NCI-H2196 treated with DMSO at 0.1 percent for 48 hours (cell line): Measurements from ENCODE around the gene KLRC4.
"Not testable (repeated sequence)": the region's sequence is repeated elsewhere in the genome, so short reads cannot be mapped to it uniquely, and the experiment has no call there.

Source experiments
- DNase-seq: peaks from one replicate; lab custom pipeline; 2025; ENCODE audit not compliant: unreplicated experiment; lab: John Stamatoyannopoulos, UW

The KLRC4 gene

DNA sequence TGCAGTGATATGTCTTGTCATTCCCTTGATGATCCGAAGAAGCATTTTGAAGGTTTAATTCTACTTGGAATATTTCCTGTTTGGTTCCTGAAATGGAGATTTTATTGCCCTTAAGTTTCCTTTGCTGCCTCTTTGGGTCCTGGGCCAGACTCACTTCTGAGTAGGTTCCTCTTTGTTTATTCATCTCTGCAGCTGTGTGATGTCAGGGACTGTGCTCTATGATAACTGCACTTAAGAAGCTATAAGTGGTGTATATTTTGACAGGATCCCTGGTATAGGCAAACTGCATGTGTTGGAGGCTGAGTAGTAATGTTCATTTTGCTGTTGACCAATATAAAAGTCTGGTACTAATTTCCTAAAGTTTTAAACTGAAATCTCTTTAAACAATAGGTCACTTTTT is at the start of gene KLRC4:
KLRC4 (minus strand) TSS at position 366 of the 400 bp plus-strand sequence; CDS start at position 184, 182 bp downstream.
- peak; percentile 3 for DNase-seq

GRCh38 chr12:10457760-10458159 is 48.2 kb upstream of the KLRC4 start:
- no peak for DNase-seq

GRCh38 chr12:10456856-10457255 is 47.3 kb upstream of the KLRC4 start:
- no peak for DNase-seq

GRCh38 chr12:10455766-10456165 is 46.2 kb upstream of the KLRC4 start:
- no peak for DNase-seq

DNA sequence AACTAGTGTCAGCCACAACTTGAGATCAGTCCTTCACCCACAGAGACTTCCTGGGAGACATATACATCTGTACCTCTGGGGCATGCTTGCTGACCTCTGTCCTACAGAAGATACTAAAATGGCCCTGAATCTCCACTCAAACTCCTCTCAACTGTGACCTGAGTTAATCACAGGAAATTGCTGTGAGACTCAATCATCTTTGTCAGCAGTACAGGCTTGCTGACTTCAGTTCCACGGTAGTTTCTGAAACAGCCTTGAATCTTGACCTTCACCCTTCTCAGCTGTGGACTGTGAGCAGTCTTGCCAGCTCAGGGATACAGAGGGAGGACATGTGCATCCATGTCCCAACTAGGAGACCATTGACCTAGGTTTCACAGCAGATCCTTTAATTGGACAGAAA is 45.0 kb upstream of the KLRC4 start:
- no peak for DNase-seq

GRCh38 chr12:10453156-10453555 is 43.6 kb upstream of the KLRC4 start, which contains the start of gene KLRC1:
Gene KLRC1, minus strand, starts transcription at chr12:10453377. Its CDS starts 2,221 bp downstream, at chr12:10451156.
- no peak for DNase-seq

DNA sequence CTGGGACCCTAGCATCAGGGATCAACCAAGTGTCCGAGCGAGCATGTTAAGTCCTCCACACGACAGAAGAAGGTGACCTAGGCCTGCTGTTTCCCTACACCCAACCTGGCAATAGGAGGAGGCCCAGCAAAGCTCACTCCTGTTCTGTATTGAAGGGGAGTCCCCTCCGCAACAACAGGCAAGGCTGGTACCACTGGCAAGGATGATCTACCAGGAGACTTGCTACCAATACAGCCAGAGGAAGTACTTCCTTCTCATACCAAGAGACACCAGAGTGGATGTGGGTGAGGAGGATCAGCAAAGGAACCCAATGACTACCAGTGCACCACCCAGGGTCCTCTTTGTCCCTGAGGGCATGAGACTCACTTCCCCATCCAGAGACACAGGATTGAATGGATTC is 38.7 kb upstream of the KLRC4 start:
- DNase-seq, result no peak

DNA sequence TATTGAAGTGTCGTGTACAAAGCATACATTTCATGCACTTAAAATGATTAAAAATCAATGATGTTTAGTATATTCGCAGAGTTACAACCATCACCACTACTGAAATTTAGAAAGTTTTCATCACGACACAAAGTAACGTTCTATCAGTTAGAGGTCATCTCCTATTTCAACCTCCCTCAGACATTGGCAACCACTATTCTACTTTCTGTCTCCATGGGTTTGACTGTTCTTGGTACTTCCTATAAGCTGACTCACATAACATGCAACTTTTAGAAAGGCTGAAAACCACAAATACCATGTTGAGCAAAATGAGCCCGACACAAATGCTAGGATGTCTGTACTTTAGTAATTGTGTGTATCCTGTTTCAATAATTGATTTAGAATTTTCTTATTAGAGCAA is 36.5 kb upstream of the KLRC4 start:
- not testable (repeated sequence) for DNase-seq

GRCh38 chr12:10441144-10441543 is 31.6 kb upstream of the KLRC4 start:
- not testable (repeated sequence) for DNase-seq

DNA sequence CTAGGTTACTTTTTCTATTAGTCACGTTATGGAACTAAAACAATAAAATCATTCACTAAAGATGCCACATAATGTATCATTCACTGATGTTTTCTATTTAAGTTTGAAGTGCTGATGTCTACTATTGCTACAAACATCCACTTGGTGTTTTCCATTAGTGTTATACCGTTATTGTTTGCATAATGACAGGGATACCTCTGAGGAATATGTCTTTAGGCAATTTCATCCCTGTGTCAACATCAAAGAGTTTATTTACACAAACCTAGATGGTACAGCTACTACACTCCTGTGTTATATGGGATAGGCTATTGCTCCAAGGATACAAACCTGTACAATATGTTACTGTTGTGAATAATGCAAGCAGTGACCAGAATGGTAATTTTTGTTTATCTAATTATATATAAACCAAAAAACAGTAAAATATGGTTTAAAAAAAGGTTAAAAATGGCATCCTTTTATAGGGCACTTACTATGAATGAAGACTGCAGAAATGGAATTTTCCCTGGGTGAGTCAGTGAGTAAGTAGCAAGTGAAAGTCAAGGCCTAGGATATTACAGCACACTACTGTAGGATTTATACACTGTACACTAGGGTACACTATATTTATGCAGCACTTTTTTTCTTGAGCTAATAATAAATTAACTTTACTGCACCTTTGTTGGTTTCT is 30.2 kb upstream of the KLRC4 start:
- not testable (repeated sequence) for DNase-seq

DNA sequence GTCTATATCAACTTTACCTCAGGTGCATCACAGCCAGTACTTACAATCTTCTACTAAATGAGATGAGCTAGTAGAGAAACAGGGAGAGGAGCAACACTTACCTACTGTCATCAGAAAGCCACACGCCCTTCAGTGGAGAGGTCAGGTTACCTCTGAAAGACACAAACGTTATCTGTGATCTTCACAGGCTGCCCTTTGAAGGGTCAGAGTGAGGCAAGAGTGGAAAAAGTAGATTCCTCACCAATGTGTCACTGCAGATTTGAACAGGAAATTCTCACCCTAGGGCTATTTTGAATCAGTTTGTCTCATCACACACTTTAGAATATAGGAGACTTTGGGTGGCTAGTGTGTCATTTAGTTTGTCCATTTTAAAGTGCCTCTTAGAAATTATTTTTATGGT is 28.0 kb upstream of the KLRC4 start:
- DNase-seq, result not testable (repeated sequence)

GRCh38 chr12:10435816-10436215 is 26.3 kb upstream of the KLRC4 start, which contains the start of gene KLRC2:
Gene KLRC2, minus strand, starts transcription at chr12:10436010. Its CDS starts 24 bp downstream, at chr12:10435986.
- peak; percentile 8 for DNase-seq

GRCh38 chr12:10430623-10431022 is 21.1 kb upstream of the KLRC4 start:
- DNase-seq, result not testable (repeated sequence)

GRCh38 chr12:10425938-10426337 is 16.4 kb upstream of the KLRC4 start:
- DNase-seq, result not testable (repeated sequence)

- DNase-seq, result not testable (repeated sequence)
Observed at GRCh38 chr12:10424260-10424899, 14.8 kb upstream of the KLRC4 start.

GRCh38 chr12:10422159-10422558 is 12.6 kb upstream of the KLRC4 start:
- DNase-seq, result not testable (repeated sequence)

- not testable (repeated sequence) for DNase-seq
Observed at GRCh38 chr12:10420334-10420733, 10.8 kb upstream of the KLRC4 start, which contains the start of gene KLRC3. Gene KLRC3, minus strand, starts transcription at chr12:10420595. Its CDS starts 45 bp downstream, at chr12:10420550.

- DNase-seq, result no peak
Observed at GRCh38 chr12:10408842-10409241, 715 bp downstream of the KLRC4 start.

DNA sequence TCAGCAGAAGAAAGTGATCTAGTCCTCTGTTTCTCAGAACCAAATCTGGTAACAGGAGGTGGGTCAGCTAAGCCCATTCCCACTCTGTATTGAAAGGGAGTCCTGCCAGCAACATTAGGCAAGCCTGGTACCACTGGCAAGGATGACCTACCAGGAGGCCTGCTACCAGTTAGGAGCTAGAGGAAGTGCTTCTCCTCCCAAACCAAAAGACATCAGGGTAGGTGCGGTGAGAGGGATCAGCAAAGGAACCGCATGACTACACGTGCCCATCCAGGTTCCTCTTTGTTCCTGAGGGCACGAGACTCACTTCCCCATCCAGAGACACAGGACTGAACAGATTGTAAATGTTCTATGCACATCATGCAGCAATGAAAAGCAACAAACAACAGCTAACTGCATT is 2.8 kb downstream of the KLRC4 start:
- DNase-seq, result no peak

GRCh38 chr12:10405294-10405693 is 4.3 kb downstream of the KLRC4 start:
- DNase-seq, result no peak

DNA sequence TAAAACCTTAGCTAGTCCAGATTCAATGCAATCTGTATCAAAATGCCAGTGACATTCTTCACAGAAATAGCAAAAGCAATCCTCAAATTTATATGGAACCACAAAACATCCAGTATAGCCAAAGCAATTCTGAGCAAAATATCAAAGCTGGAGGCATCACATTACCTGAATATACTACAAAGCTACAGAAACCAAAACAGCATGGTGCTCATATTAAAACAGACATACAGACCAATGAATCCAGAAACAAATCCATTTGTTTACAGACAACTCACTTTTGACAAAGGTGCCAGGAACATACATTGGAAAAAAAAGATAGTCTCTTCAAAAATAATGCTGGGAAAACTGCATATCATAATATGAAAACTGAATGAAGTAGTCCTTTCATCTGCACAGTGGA is 4.8 kb downstream of the KLRC4 start:
- no peak for DNase-seq

DNA sequence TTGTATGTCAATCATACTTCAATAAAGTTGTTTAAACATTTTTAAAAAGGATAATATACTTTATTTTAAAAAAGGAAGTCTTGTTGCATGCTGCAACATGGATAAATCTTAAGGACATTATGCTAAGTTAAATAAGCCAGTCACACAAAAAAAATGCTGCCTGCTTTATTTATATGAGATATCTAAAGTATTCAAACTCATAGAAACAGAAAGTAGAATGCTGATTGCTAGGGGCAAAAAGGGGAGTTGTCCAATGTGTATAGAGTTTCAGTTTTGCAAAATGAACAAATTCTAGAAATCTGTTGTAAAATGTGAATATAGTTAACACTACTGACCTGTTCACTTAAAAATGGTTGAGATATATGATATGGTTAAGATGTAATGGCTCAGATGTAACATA is 8.7 kb downstream of the KLRC4 start:
- no peak for DNase-seq
